ENCODE measurements around the gene MEIS2. TPM values are rescaled to one million over a fixed set of nuclear protein-coding genes. Genes with fewer than 3 reads are reported as not detected.

MEIS2 gene
- polyA plus RNA-seq, 4 donors: 138 to 178 (median 147) TPM

DNA sequence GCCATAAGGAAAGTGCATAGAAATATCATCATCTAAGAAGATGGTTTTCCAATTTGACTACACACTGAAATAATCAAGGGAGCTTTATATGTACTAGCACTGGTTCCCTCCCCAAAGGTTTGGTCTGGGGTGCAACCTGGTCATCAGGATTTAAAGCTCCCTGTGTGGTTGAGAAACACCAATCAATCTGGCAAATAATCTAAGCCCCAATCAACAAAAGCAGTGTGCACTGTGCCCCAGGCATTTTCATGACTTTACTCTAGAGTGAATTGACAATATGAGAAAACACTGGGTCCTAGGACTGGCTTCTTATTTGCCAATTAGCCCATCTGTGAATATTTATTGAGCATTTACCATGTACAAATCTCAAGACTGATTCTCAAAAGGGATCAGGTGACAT lies 255.1 kb downstream of the MEIS2 start:
- no peak for DNase-seq (ENCODE audit: low read depth in 4 of 4, low spot score in 2 of 4)

GRCh38 chr15:36844534-36844998 lies 255.8 kb downstream of the MEIS2 start:
- no peak for DNase-seq (ENCODE audit: low read depth in 4 of 4, low spot score in 2 of 4)

GRCh38 chr15:36843822-36844221 lies 256.5 kb downstream of the MEIS2 start:
- DNase-seq (ENCODE audit: low read depth in 4 of 4, low spot score in 2 of 4): no peak

DNA sequence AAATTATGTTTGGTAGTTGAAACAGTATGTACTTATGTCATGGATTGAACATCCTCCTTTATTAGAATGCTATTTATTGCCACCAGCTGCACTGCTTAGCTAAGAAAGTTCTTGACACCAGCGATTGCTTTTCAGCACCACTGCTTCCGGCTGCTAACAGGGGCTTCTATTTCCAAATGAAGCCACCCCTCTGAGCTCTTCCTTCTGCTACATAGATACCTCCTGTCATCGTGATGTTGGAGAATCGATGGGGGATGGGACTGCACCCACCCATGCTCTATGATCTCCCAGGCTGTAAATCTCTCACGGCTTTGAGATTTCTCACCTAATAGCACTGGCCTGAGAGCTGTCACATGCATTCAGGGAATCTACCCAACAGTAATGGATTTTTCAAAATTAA lies 259.2 kb downstream of the MEIS2 start:
- DNase-seq (ENCODE audit: low read depth in 4 of 4, low spot score in 2 of 4): no peak
